GM18861 (cell line): ENCODE results near the gene C1QTNF8.
"Not testable (repeated sequence)": the region's sequence is repeated elsewhere in the genome, so short reads cannot be mapped to it uniquely, and the experiment has no call there.

ENCODE experiments used
- ATAC-seq: cut with Tn5 transposase; IDR thresholded peaks from one replicate; pipeline ENCODE4 v1.9.1; 2021; ENCODE audit not compliant: unreplicated experiment

C1QTNF8 gene

DNA sequence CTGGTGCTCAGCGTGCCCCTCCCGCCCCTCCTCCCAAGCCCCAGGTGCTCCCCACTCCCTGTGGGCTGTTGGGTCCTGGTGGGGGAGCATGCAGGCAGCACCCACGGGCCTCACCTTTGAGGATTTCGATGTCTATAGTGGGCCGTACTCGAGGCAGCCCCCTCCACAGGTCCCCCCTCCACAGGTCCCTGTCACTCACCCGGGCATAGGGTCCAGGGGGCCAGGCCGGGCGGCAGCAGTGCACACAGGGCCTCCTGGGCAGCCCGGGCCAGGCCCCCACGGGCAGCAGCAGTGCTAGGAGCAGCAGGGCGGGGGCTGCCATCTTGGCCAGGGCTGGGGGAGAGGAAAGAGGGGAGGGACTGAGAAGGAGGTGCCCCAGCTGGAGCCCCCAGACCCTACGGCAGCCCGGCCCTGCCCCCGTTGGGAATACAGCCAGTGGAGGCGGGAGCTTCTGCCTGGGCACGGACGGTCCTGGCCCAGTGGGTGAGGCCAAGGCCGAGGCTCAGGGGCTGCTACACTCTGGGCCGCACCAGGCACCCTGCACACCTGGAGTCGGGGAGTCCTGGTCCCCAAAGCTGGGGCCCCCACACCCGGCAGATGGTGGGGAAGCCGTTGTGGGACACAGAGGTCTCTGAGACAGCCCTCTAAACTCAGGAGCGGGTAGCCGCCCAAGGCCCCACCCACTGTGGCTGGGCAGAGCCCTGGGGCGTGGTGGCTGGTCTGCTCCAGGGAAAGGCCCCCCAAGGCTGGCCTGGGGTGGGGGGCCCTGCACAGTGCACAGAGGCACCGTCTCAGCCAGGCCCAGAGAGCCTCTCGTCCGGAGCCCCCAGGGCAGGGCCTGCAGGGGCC lies 1.2 kb downstream of the C1QTNF8 start:
- no peak for ATAC-seq

DNA sequence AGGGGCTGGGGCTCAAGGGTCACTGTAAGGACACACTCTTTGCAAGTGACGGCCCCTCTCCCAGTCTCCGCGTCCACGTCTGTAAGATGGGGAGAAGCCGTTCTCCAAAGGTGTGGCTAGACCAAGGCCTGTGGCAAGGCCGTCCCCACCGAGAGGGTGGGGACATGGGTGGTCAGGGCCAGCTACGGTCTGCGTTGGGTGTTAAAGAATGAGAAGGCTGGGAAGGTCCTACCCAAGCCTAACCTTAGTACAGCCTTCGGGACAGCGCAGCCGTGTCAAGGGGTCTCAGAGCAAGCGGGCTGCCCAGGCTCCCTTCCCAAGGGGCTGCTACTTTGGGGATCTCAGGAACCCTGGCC lies 1.9 kb downstream of the C1QTNF8 start:
- ATAC-seq: no peak

DNA sequence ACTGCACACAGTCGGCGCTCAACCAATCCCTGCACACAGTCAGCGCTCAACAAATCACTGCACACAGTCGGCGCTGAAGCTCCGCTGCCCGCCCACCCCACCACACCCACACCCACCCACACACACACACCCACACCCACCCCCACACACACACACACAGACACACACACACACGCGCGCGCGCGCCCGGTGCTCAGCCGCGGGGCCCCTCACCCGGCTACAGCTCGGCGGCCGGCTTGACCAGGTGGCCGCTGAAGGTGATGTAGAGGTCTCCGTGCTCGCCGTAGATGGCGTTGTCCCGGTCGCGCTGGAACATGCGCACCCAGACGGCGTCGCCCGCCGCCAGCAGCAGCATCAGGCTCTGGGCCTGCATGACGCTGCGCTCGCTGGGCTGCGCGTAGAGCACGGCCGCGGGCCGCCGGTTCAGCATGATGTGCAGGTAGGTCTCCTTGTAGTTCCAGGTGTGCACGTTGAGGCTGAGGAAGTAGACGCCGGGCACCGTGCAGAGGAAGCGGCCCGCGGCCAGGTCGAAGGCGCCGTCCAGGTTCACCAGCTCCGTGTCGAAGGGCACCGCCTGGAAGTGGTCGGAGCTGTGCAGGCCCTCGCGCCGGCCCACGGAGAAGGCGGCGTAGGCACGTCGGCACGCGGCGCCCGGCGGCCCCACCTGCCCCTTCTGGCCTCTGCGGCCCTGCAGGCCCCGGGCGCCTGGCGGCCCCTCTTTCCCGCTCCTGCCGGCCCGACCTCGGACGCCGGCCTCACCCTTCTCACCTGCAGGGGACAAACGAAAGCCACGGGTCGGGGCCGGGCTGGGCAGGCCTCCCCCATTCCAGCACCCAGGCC lies 2.5 kb downstream of the C1QTNF8 start:
- no peak for ATAC-seq

DNA sequence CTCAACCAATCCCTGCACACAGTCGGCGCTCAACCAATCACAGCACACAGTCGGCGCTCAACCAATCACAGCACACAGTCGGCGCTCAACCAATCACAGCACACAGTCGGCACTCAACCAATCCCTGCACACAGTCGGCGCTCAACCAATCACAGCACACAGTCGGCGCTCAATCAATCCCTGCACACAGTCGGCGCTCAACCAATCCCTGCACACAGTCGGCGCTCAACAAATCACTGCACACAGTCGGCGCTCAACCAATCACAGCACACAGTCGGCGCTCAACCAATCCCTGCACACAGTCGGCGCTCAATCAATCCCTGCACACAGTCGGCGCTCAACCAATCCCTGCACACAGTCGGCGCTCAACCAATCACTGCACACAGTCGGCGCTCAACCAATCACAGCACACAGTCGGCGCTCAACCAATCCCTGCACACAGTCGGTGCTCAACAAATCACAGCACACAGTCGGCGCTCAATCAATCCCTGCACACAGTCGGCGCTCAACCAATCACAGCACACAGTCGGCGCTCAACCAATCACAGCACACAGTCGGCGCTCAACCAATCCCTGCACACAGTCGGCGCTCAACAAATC lies 3.3 kb downstream of the C1QTNF8 start:
- ATAC-seq: not testable (repeated sequence)

DNA sequence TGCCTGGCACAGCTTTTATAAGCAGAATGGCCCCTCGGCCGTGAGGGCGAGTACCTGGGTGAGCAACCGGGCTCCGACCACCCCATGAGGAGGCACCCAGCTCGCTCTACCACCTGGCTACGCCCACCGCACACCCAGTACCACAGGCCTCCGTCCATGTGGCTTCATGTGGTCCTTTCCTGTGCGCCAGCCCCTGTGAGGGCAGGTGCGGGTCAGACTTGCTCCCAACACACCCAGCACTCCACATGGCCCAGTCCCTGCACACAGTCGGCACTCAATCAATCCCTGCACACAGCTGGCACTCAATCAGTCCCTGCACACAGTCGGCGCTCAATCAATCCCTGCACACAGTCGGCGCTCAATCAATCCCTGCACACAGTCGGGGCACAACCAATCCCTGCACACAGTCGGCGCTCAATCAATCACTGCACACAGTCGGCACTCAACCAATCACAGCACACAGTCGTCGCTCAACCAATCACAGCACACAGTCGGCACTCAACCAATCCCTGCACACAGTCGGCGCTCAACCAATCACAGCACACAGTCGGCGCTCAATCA lies 4.0 kb downstream of the C1QTNF8 start:
- no peak for ATAC-seq

GRCh38 chr16:1090620-1091587 lies 5.1 kb downstream of the C1QTNF8 start:
- ATAC-seq: no peak

DNA sequence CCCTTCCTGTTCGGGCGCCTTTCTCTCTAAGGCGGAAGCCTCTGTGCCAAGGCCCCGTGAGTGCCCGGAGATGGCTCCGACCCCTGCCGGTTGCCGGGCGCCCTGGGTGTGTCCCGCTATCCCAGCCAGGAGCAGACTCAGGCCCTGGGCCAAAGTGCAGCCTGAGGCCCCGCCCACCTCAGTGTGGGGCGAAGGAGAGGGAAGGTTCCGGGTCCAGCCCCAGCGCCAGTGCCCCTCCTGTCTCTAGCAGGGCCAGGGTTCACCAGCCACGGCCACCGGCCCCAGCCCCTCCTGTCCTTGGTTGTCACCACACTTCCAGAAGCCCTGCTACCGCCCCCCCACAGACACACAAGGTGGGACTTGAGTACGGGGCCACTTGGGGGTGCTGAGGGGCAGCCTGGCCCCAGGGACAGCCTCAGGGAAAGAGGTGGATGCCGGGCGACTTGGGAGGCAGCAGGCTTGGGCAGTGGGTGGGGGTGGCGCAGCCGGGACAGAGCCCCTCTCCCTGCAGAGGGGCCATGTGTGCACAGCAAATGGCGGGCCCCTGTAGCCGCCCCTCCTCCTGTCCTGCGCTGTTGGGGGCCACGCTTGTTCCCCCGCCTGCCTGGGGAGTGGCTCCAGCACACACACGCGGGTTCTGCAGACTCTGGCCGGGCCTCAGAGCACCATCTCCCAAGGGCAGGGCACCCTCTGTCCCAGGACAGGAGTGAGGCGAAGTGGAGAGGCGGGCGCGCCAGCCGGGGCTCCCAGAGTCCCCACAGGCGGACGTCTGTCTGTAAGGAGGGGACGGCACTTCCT lies 6.0 kb downstream of the C1QTNF8 start:
- ATAC-seq: no peak

GRCh38 chr16:1089439-1089821 lies 6.6 kb downstream of the C1QTNF8 start:
- no peak for ATAC-seq

DNA sequence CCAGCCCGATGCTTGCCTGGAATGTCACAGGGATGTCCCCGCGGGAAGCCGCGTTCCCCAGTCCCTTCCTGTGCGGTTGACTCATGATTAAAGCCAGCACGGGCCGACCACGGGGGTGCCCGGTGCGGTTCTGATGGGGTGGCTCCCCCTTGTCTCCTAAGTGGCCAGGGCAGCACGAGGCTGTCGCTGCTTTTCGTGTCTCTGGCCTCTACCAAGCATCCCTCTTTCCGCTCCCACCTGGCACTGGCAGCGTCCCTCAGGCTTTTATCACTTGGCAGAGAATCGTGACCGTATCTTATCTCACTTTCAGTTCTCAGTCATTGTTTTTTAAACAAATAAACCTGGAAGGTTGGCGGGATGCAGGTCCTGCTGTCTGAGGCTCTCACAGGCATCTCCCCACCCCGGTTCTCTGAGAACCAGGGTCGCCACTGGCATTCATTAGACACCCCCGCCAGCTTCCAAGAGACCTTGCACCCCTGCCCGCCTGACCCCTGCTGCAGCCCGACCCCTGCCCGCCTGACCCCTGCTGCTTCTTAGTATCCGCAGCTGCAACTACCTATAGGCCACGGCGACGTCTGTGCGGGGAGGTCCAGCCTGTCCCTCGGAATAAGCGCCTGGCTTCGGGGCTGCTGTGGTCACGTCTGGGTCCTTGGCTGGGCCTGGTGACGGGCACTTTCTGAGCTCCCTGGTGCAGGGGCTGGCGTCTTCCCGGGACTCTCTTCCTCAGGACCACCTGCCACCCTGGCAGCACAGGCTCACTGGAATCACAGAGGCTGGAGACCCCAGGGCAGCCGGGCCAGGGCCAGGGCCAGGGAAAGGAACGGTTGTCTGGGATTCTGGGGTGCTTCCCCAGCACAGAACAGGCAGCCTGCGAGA lies 7.5 kb downstream of the C1QTNF8 start:
- no peak for ATAC-seq

DNA sequence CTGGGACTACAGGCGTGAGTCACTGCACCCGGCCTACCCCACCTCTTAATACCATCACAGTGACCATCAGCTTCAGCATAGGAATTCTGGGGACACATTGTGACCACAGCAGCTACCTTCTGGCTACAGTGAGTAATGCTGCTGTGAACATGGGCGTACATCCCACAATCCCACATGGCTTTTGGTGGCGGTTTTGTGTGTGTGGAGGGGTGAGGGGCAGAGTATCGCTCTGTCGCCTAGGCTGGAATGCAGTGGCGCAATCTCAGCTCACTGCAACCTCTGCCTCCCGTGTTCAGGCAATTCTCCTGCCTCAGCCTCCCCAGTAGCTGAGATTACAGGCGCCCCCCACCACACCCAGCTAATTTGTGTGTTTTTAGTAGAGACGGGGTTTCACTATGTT lies 9.6 kb downstream of the C1QTNF8 start:
- ATAC-seq: not testable (repeated sequence)

GRCh38 chr16:1084971-1085370 lies 11.1 kb downstream of the C1QTNF8 start:
- no peak for ATAC-seq

DNA sequence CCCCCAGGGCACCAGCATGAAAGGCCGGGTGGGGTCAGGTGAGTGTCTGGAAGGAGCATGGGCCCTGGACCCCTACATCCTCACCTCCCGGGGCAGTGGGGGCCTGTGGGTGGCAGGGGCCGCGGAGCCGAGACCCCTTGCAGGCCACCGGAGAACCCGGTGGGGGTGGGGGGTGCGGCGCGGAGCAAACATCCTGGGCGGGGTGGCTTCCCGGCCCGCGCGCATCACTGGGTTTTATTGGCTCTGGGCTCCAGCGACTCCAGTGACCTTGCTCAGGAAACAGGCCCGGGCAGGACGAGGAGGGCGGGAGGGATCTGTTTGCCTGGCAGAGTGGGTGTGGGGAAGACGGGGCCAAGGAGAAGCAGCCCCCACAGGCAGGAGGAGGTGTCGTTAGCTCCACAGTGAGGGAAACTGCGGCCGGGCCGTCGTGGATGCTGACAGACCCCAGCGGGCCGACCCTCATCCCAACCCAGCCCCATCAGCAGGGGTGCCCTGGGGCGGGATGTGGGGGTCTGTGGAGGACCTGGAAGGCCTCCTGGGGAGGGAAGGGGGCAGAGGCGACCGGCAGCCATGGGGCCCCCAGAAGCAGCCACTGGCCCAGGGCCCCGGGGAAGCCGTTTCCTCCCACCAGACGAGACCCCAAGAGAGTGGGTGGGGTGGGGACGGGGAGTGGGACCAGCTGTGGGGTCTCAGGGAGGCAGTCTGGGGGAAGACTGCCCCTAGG lies 12.9 kb downstream of the C1QTNF8 start:
- ATAC-seq: no peak

DNA sequence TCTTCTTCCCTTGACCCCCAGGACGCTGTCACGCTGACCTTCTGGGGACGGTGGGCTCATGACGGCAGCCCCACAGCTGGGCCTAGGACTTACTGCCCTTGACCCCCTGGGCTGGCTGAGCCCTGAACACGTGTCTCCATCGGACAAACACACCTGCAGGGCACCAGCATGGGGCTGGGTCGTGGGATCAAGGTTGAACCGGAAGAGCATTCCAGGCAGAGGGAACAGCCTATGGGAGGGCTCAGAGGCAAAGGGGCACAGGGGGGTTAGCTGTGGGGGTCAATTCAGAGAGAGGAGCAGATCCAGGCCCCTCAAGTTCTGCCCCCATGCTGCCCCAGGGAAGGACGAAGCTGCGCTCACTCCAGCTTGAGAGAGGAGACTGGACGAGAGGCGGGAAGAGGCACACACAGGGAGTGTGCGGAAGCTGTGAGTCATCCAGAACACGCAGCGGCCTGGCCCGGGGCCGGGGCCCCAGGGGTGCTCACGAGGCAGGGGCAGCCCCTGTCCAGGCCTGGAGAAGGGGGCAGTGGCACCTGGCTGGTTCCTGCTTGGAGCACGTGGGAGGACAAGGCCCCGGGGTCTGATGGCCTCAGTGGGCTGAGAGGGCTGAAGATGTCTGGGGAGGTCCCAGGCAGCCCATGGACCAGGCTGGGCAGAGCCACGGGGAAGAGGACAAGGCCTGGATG lies 13.6 kb downstream of the C1QTNF8 start:
- no peak for ATAC-seq

DNA sequence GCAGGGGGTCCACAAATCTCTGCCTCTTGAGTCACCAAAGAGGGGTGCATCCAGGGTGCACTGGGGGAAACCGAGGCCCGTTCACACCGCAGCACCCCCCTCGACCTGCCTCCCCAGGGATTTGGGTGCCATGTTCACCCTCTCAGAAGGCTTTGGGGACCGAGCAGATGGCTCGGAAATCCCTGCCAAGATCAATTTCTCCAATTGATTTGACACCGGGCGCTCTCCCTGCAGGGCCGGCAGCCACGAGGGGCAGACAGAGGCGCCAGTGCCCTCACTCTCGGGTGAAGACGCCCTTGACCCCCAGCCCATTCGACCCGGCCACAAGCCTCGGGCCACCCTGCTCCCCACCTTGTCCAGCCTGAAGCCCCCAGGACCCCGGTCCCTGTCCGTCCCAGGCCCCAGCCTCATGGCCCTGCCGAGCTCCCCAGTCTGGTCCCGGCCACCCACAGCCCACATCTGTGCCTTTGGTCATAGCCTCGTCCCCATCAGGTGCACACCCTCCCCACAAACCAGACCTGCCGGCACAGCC lies 14.2 kb downstream of the C1QTNF8 start:
- no peak for ATAC-seq

GRCh38 chr16:1080801-1081733 lies 15.0 kb downstream of the C1QTNF8 start:
- no peak for ATAC-seq
